ENCODE measurements around the gene FSIP1. TPM values are rescaled to one million over a fixed set of nuclear protein-coding genes. Genes with fewer than 3 reads are reported as not detected.

Gene FSIP1
- total RNA-seq, 5 donors from 2014 or later (not counting 1 experiment from before 2014, with no cell fraction given): 0.30 to 1.0 (median 0.43) TPM

DNA sequence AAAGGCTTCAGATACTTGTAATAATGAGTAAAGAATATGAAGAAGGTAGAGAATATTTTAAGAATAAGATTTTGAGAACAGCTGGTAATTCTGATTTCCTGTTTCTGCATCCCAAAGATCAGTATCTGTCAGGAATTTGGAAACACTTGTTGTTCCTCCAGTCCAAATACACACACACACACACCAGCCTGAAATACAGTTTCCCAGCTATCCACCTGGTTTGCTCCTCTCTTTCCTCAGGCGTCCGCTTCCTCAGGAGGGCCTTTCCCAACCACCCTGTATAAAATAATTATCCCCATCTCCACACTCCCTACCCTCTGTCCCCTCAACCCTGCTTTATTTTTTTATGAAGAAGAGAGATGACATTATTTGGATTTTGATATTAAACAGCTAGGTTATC lies 2.0 kb upstream of the FSIP1 start:
- ATAC-seq (replicated peaks in 1 of 4) (no peak), DNase-seq (no peak)
- Histone ChIP-seq H3K4me3 (ENCODE audit: control insufficient read depth in 1 of 2, extremely low read depth in 1 of 2, low read length in 1 of 2) (no peak overlapping the region), H3K27me3 (replicated peaks in 1 of 2; ENCODE audit: control insufficient read depth in 2 of 2, extremely low read depth in 1 of 2, insufficient read depth in 2 of 2, low read length in 1 of 2) (no peaks in the 10 kb centered on the region), H3K9me3 (no peaks in the 10 kb centered on the region), H3K27ac (ENCODE audit: low read length) (no peak overlapping the region), H3K4me1 (ENCODE audit: control insufficient read depth in 1 of 2, extremely low read depth in 1 of 2, insufficient read depth in 2 of 2, low read length in 2 of 2) (peaks cover 13 to 15% of the 10 kb centered on the region in 2 experiments), H3K36me3 (ENCODE audit: control insufficient read depth in 2 of 2, extremely low read depth in 1 of 2, insufficient read depth in 1 of 2, low read length in 1 of 2) (no peaks in the 10 kb centered on the region)
- CTCF ChIA-PET: interaction anchor here (0.5 to 1.0 kb wide), 3 partner anchors 149 to 491 kb away, joined by 3 read pairs; partner anchors contain the start of gene EIF2AK4 (in 1 of the 2)
- Mint-ChIP-seq H3K27ac (peak overlapping the region; percentile 64 to 85), H3K36me3 (peaks cover 2% of the 10 kb centered on the region), H3K4me1 (peaks cover 47 to 56% (median 55%) of the 10 kb centered on the region in 3 donors), H3K27me3 (no peaks in the 10 kb centered on the region), H3K9me3 (no peaks in the 10 kb centered on the region), H3K4me3 (peak overlapping the region in 1 of 3 donors; percentile 17)
- POLR2A ChIA-PET: no interaction called here
- WGBS (ENCODE audit: insufficient coverage): no CpG with 5 or more reads among the region's 2 CpGs

DNA sequence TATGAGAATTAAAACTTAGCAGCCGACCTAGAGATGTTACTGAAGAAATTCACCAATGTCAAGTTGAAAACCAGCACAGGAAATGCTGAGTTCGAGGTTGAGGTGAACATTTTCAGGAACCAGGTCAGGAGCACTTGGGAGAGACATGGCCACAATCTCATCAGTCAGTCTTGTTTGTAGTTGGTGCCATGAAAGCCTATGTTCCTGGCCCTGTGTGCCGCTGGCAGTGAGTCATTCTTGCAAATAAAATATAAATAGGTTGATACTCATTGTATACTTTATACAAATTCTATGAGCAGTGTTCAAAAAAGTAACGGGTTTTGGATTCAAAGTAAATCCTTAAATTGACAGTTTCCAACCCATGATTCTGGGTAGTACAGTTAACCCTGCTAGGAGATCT lies 1.5 kb upstream of the FSIP1 start:
- Histone ChIP-seq H3K4me1 (ENCODE audit: control insufficient read depth in 1 of 2, extremely low read depth in 1 of 2, insufficient read depth in 2 of 2, low read length in 2 of 2) (peaks cover 13 to 15% of the 10 kb centered on the region in 2 experiments), H3K27me3 (replicated peaks in 1 of 2; ENCODE audit: control insufficient read depth in 2 of 2, extremely low read depth in 1 of 2, insufficient read depth in 2 of 2, low read length in 1 of 2) (no peaks in the 10 kb centered on the region), H3K9me3 (no peaks in the 10 kb centered on the region), H3K36me3 (ENCODE audit: control insufficient read depth in 2 of 2, extremely low read depth in 1 of 2, insufficient read depth in 1 of 2, low read length in 1 of 2) (no peaks in the 10 kb centered on the region), H3K27ac (ENCODE audit: low read length) (peak overlapping the region; percentile 60), H3K4me3 (ENCODE audit: control insufficient read depth in 1 of 2, extremely low read depth in 1 of 2, low read length in 1 of 2) (no peak overlapping the region)
- H3K27me3 Mint-ChIP-seq: no peaks in the 10 kb centered on the region
- ChIA-PET CTCF (interaction anchor here in 1 of 2 donors (1.0 kb wide), 1 partner anchor 490 kb away, joined by 3 read pairs; no protein-coding TSS in a partner anchor), POLR2A (no interaction called here)
- WGBS (ENCODE audit: insufficient coverage): 0% methylated on average over 2 of the region's 4 CpGs
- H3K4me1 Mint-ChIP-seq: peaks cover 47 to 56% (median 55%) of the 10 kb centered on the region in 3 donors
- no peaks in the 10 kb centered on the region for H3K9me3 Mint-ChIP-seq
- no peak for ATAC-seq (replicated peaks in 1 of 4)
- no peak for DNase-seq
- H3K27ac Mint-ChIP-seq: peak overlapping the region; percentile 80 to 85
- peaks cover 2% of the 10 kb centered on the region for H3K36me3 Mint-ChIP-seq
- H3K4me3 Mint-ChIP-seq: peak overlapping the region; percentile 76 to 97 (median 91)

DNA sequence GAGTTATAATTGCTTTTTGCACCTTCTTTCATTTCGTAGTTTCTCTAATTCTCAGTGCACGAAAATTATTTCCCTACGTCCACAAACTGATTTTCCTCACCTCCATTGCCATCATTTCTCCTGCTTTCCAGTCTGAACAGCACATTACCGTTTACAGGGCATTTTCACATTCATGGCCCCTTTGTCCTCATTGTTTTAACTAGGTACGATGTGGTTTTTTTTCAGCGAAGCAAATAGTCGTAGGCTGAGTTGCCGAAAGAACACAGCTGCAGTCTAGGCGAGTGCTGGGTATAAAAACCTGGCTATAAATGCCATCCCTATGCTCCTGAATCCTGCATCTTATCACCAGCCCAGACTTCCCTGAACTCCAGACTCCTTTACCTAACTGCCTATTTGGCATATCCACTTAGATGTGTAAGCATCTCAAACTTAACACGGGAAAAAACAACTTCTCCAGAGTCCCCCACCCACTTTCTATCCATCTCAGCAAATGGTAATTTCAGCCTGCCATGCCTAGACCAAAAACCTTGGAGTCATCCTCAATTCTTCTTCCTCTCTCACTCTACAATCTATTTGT lies 691 bp upstream of the FSIP1 start:
- CTCF ChIA-PET: interaction anchor here in 1 of 2 donors (0.8 kb wide), 1 partner anchor 1343 kb away, joined by 6 read pairs; no protein-coding TSS in a partner anchor
- ATAC-seq (replicated peaks in 1 of 4) (no peak), DNase-seq (peak in 2 of 35 experiments; percentile 13 to 34)
- Mint-ChIP-seq H3K4me3 (peak overlapping the region; percentile 76 to 97 (median 91)), H3K36me3 (peaks cover 2% of the 10 kb centered on the region), H3K27me3 (no peaks in the 10 kb centered on the region), H3K4me1 (peaks cover 47 to 56% (median 55%) of the 10 kb centered on the region in 3 donors), H3K9me3 (no peaks in the 10 kb centered on the region), H3K27ac (peak overlapping the region; percentile 80 to 85)
- H3K4me3 ChIP-seq (ENCODE audit: control insufficient read depth in 1 of 2, extremely low read depth in 1 of 2, low read length in 1 of 2): peak overlapping the region; percentile 88 to 91
- H3K9me3 ChIP-seq: no peaks in the 10 kb centered on the region
- no peaks in the 10 kb centered on the region for H3K36me3 ChIP-seq (ENCODE audit: control insufficient read depth in 2 of 2, extremely low read depth in 1 of 2, insufficient read depth in 1 of 2, low read length in 1 of 2)
- peak overlapping the region; percentile 60 for H3K27ac ChIP-seq (ENCODE audit: low read length)
- H3K4me1 ChIP-seq (ENCODE audit: control insufficient read depth in 1 of 2, extremely low read depth in 1 of 2, insufficient read depth in 2 of 2, low read length in 2 of 2): peaks cover 13 to 15% of the 10 kb centered on the region in 2 experiments
- POLR2A ChIA-PET: interaction anchor here in 1 of 2 donors (0.5 kb wide), 1 partner anchor 313 kb away, joined by 6 read pairs; no protein-coding TSS in a partner anchor
- H3K27me3 ChIP-seq (replicated peaks in 1 of 2; ENCODE audit: control insufficient read depth in 2 of 2, extremely low read depth in 1 of 2, insufficient read depth in 2 of 2, low read length in 1 of 2): no peaks in the 10 kb centered on the region
- 0% methylated on average over 6 of the region's 10 CpGs for WGBS (ENCODE audit: insufficient coverage)

DNA sequence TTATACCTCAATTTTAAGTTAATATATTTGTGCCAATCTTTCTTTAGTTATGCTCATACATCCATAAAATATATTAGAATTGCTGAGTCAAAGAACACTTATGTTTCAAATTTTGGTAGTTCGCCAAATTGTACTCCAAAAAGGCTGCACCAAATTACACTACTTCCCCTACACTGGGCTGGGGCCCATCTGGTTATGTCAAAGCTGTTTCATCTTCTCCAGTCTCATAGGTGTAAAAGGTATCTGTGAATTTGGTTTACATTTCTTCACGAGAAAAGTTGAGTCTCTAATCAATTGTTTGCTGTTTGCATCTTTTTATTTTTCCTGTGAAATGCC lies 706 bp downstream of the FSIP1 start:
- H3K27me3 Mint-ChIP-seq: peaks cover 2 to 3% of the 10 kb centered on the region in 2 donors
- H3K4me3 ChIP-seq (ENCODE audit: control insufficient read depth in 1 of 2, extremely low read depth in 1 of 2, low read length in 1 of 2): peak overlapping the region; percentile 29 to 88
- no peaks in the 10 kb centered on the region for H3K9me3 ChIP-seq
- H3K36me3 Mint-ChIP-seq: peaks cover 2% of the 10 kb centered on the region
- peaks cover 48 to 55% (median 51%) of the 10 kb centered on the region in 3 donors for H3K4me1 Mint-ChIP-seq
- H3K4me1 ChIP-seq (ENCODE audit: control insufficient read depth in 1 of 2, extremely low read depth in 1 of 2, insufficient read depth in 2 of 2, low read length in 2 of 2): peaks cover 13 to 15% of the 10 kb centered on the region in 2 experiments
- H3K27ac ChIP-seq (ENCODE audit: low read length): peak overlapping the region; percentile 77
- WGBS (ENCODE audit: insufficient coverage): 0% methylated on average over 1 of the region's 2 CpGs
- no peak for ATAC-seq (replicated peaks in 1 of 4)
- ChIA-PET CTCF (interaction anchor here in 1 of 2 donors (0.7 kb wide), 1 partner anchor 24 kb away, joined by 3 read pairs; no protein-coding TSS in a partner anchor), POLR2A (interaction anchor here (0.6 kb wide), 2 partner anchors 9 to 383 kb away, joined by 3 to 5 read pairs; no protein-coding TSS in a partner anchor)
- DNase-seq: no peak
- no peaks in the 10 kb centered on the region for H3K36me3 ChIP-seq (ENCODE audit: control insufficient read depth in 2 of 2, extremely low read depth in 1 of 2, insufficient read depth in 1 of 2, low read length in 1 of 2)
- peak overlapping the region; percentile 80 to 85 for H3K27ac Mint-ChIP-seq
- H3K9me3 Mint-ChIP-seq: no peaks in the 10 kb centered on the region
- H3K4me3 Mint-ChIP-seq: peak overlapping the region; percentile 76 to 97 (median 91)
- H3K27me3 ChIP-seq (replicated peaks in 1 of 2; ENCODE audit: control insufficient read depth in 2 of 2, extremely low read depth in 1 of 2, insufficient read depth in 2 of 2, low read length in 1 of 2): no peaks in the 10 kb centered on the region

DNA sequence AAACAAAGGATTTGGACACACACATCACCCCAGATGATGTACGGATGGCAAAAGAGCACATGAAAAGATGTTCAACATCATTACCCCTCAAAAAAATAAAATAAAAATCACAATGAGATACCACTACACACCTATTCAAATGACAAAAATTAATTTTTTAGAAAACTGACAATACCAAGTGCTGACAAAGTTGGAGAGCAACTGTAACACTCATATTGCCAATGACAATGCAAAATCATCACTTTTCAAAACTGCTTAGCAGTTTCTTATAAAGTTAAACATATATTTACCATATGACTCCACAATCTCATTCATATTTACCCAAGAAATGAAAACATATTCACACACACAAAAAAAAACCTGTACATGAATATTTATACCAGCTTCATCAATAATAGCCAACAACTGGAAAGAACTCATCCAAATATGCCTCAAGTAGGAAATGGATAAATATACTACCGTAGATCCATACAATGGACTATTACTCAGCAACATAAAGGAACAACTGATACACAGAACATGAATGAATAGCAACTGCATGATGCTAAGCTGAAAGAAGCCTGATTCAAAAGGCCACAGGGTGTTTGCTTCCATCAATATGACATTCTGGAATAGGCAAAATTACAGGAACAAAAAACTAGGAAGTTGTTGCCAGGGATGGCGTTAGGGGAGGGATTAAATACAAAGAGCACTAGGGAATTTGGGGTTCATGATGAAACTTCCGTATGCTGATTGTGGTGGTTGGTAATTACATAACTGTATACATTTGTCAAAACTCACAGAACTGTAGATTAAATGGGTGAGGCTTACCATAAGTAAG lies 1.3 kb downstream of the FSIP1 start:
- H3K36me3 ChIP-seq (ENCODE audit: control insufficient read depth in 2 of 2, extremely low read depth in 1 of 2, insufficient read depth in 1 of 2, low read length in 1 of 2): no peaks in the 10 kb centered on the region
- Mint-ChIP-seq H3K27me3 (peaks cover 2 to 3% of the 10 kb centered on the region in 2 donors), H3K4me1 (peaks cover 45 to 53% (median 48%) of the 10 kb centered on the region in 3 donors), H3K27ac (peak overlapping the region; percentile 80 to 85), H3K9me3 (no peaks in the 10 kb centered on the region), H3K4me3 (peak overlapping the region; percentile 55 to 97 (median 76)), H3K36me3 (peaks cover 2% of the 10 kb centered on the region)
- ATAC-seq (replicated peaks in 1 of 4) (no peak), DNase-seq (no peak)
- ChIA-PET POLR2A (interaction anchor here (0.6 to 0.8 kb wide), 2 partner anchors 24 to 384 kb away, joined by 4 to 5 read pairs; no protein-coding TSS in a partner anchor), CTCF (no interaction called here)
- WGBS (ENCODE audit: insufficient coverage): 100% methylated on average over 1 of the region's 4 CpGs
- H3K9me3 ChIP-seq: no peaks in the 10 kb centered on the region
- H3K4me3 ChIP-seq (ENCODE audit: control insufficient read depth in 1 of 2, extremely low read depth in 1 of 2, low read length in 1 of 2): peak overlapping the region in 1 of 2 donors; percentile 88
- peak overlapping the region; percentile 77 for H3K27ac ChIP-seq (ENCODE audit: low read length)
- peaks cover 13 to 15% of the 10 kb centered on the region in 2 experiments for H3K4me1 ChIP-seq (ENCODE audit: control insufficient read depth in 1 of 2, extremely low read depth in 1 of 2, insufficient read depth in 2 of 2, low read length in 2 of 2)
- H3K27me3 ChIP-seq (replicated peaks in 1 of 2; ENCODE audit: control insufficient read depth in 2 of 2, extremely low read depth in 1 of 2, insufficient read depth in 2 of 2, low read length in 1 of 2): no peaks in the 10 kb centered on the region

DNA sequence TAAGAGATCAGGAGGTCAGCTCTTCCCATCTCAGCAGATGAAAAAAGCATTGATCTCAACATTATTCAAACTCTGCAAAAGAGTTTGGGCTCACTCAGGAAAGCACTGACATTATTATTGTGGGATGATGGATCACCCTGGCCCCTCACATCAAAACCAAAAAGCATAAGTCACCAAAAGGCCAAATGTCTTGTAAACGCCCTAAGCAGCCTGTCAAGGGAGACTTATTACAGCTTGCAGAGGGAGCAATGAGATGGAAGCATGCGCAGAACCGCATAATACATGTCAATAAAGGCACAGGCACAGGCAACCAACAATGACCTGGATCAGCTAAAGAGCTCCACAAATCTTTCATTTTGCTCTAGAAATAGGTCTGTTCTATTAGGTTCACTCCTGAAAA lies 4.6 kb downstream of the FSIP1 start:
- POLR2A ChIA-PET: no interaction called here
- CTCF ChIA-PET: interaction anchor here in 1 of 2 donors (1.4 kb wide), 1 partner anchor 22 kb away, joined by 3 read pairs; no protein-coding TSS in a partner anchor
- Mint-ChIP-seq H3K9me3 (no peaks in the 10 kb centered on the region), H3K4me1 (peaks cover 27 to 39% (median 37%) of the 10 kb centered on the region in 3 donors), H3K27me3 (peaks cover 2 to 7% of the 10 kb centered on the region in 2 donors), H3K4me3 (no peak overlapping the region), H3K36me3 (no peaks in the 10 kb centered on the region), H3K27ac (no peak overlapping the region)
- ATAC-seq (replicated peaks in 1 of 4): no peak
- 29% methylated on average over 1 of the region's 3 CpGs for WGBS (ENCODE audit: insufficient coverage)
- no peak overlapping the region for H3K27ac ChIP-seq (ENCODE audit: low read length)
- H3K27me3 ChIP-seq (replicated peaks in 1 of 2; ENCODE audit: control insufficient read depth in 2 of 2, extremely low read depth in 1 of 2, insufficient read depth in 2 of 2, low read length in 1 of 2): no peaks in the 10 kb centered on the region
- no peak for DNase-seq
- no peak overlapping the region for H3K4me3 ChIP-seq (ENCODE audit: control insufficient read depth in 1 of 2, extremely low read depth in 1 of 2, low read length in 1 of 2)
- H3K9me3 ChIP-seq: no peaks in the 10 kb centered on the region
- peaks cover 10 to 13% of the 10 kb centered on the region in 2 experiments for H3K4me1 ChIP-seq (ENCODE audit: control insufficient read depth in 1 of 2, extremely low read depth in 1 of 2, insufficient read depth in 2 of 2, low read length in 2 of 2)
- no peaks in the 10 kb centered on the region for H3K36me3 ChIP-seq (ENCODE audit: control insufficient read depth in 2 of 2, extremely low read depth in 1 of 2, insufficient read depth in 1 of 2, low read length in 1 of 2)

Data from T-cell (primary cell).